Heart left ventricle (tissue), 16 donors: ENCODE data around the gene PIK3C2A. TPM values are rescaled to one million over a fixed set of nuclear protein-coding genes. Genes with fewer than 3 reads are reported as not detected.
A peak's percentile ranks its signal among the peaks of the same experiment; 100 is the strongest.

ENCODE experiments used
- ATAC-seq, 4 donors: fragments of 200-7000 bp; cut with Tn5 transposase; one replicate each; pipeline ENCODE4 v1.9.1; 2020 to 2022; ENCODE audit warnings: moderate library complexity in 4 of 4, mild to moderate bottlenecking in 3 of 4, moderate number of reproducible peaks in 1 of 4
- DNase-seq, 5 donors: peaks; one replicate each; pipeline ENCODE4 v3.0.0-alpha.2; 2020
- H3K27ac ChIP-seq, 12 donors: fragments of 200-600 bp; sonication (generic) in 4 of 12; one replicate each; pipeline versions ENCODE4 v1.5.0 to v1.8.0; 2016 to 2022; ENCODE audit warnings: mild to moderate bottlenecking in 2 of 12
- H3K27me3 ChIP-seq, 9 donors: fragments of 200-600 bp; sonication (generic) in 2 of 9; one replicate each; pipeline versions ENCODE4 v1.5.1 to v1.8.0; 2016 to 2022; ENCODE audit warnings: mild to moderate bottlenecking in 3 of 9
- H3K36me3 ChIP-seq, 9 donors: fragments of 200-600 bp; sonication (generic) in 2 of 9; one replicate each; pipeline versions ENCODE4 v1.5.0 to v1.8.0; 2018 to 2022; ENCODE audit warnings: mild to moderate bottlenecking in 2 of 9
- H3K4me1 ChIP-seq, 12 donors: fragments of 200-600 bp; sonication (generic) in 4 of 12; one replicate each; pipeline versions ENCODE4 v1.5.0 to v1.8.0; 2016 to 2022; ENCODE audit warnings: mild to moderate bottlenecking in 3 of 12
- H3K4me3 ChIP-seq, 12 donors: fragments of 200-600 bp; sonication (generic) in 4 of 12; one replicate each; pipeline versions ENCODE4 v1.5.0 to v1.8.0; 2017 to 2022; ENCODE audit warnings: mild to moderate bottlenecking in 9 of 12, moderate library complexity in 4 of 12
- H3K9me3 ChIP-seq, 12 donors: fragments of 200-600 bp; sonication (generic) in 4 of 12; one replicate each; pipeline versions ENCODE4 v1.5.0 to v1.8.0; 2016 to 2022; ENCODE audit warnings: mild to moderate bottlenecking in 1 of 12
- POLR2A ChIP-seq, 2 donors: fragments of 450-650 bp; IDR thresholded peaks; one replicate each; pipeline ENCODE4 v1.6.1; 2017; ENCODE audit warnings: antibody characterized with exemption in 2 of 2, mild to moderate bottlenecking in 2 of 2, moderate library complexity in 2 of 2
- WGBS, 4 donors: extraction: QIAGEN DNeasy Blood & Tissue Kit in 2 of 4; methylation state at CpG; one replicate each; pipeline versions ENCODE4 v1.1.5 to v1.1.7; 2013 to 2018; 5-methylcytosine and 5-hydroxymethylcytosine counted together
- intact Hi-C, 10 donors: fragments of 100-400 bp; cut with DNase I; formaldehyde crosslinking; loops; one replicate each; pipeline versions ENCODE4 v1.11.1 to v1.14.2; 2022
- polyA plus RNA-seq, 2 donors: library from polyadenylated mRNA; stranded (reverse); fragments of 200-250 nt; gene quantifications; one replicate each; pipeline ENCODE4 v1.2.3, GENCODE V29; 2013
- total RNA-seq, 9 donors: library from RNA; depleted of rRNA in 2 of 9; stranded (reverse); fragments of >200 nt in 2 of 9; fragmentation: NEBNext Ultra II Directional in 3 of 9; extraction: Animal tissue kit (Norgen Biotek cat#: 25700) in 3 of 9; gene quantifications; one replicate each; pipeline versions ENCODE4 v1.1.0 to v1.2.4, GENCODE V29; 2016 to 2023
- TF ChIP-seq, protein P1 (sequence below), 12 donors: fragments of 200-600 bp; sonication (generic) in 4 of 12; IDR thresholded peaks; one replicate each; pipeline versions ENCODE4 v1.5.0 to v1.8.0; 2018 to 2022; ENCODE audit warnings: antibody characterized with exemption in 12 of 12, mild to moderate bottlenecking in 5 of 12
- donor health status: ischemic (EF 13 %, LVEDD 7.1; RV severe dilation, severe dysfunction).
- donor health status: healthy with polysubstance abuse.
- donor health status: DM: no; HTN: yes; CAD: no.
- donor health status: DM: no; HTN: no; CAD: no.
- donor health status: ischemic (EF 25% LVEDD 6.9; RV normal size, moderate dysfunction).
- donor health status: ischemic (EF 25% LVEDD 5.7; RV mildly dilated, moderate dysfunction).
- donor health status: healthy.
- donor health status: DM: yes; HTN: yes; CAD: no.
- donor health status: ischemic (EF 35%, LVEDD 5.7; RV mildly dilated, moderate dysfunction).
- donor health status: nonischemic (EF 11% LVEDD 7.7; RV severe dilation, severe dysfunction).
- donor health status: DM: yes; HTN: yes; CAD: no.
- donor health status: PGD.
- donor health status: ischemic (EF 29% LVEDD 5.4; RV normal size, mild dysfunction).
- donor health status: nonischemic (EF 23%, LVEDD 6.1; RV moderate dilation, normal function).

PIK3C2A gene
- total and polyA plus RNA-seq, 11 donors: 9.8 to 52.2 (median 34.6) TPM

DNA sequence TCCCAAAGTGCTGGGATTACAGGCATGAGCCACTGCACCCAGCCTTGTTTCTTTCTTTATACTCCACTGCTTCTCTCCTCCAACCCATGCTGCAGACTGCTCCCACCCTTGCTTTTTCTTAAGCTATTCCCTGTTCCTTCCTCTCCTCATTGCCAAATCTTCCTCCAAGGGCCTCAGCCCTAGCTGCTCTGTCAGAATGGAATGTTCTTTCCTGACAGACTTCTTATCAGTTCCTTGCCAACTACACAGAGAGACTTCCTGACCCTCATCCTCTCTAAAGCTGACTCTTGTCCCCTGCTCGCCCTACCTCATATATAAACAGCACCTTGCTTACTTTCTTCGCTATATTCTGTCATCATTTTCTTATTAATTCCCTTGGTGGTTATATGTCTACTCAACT lies 16.9 kb upstream of the PIK3C2A start:
- Histone ChIP-seq H3K27me3 (no peaks in the 10 kb centered on the region), H3K36me3 (no peaks in the 10 kb centered on the region), H3K9me3 (no peaks in the 10 kb centered on the region), H3K4me1 (peaks cover 0 to 9% (median 0%) of the 10 kb centered on the region in 12 donors), H3K4me3 (peak overlapping the region in 1 of 12 donors; percentile 6), H3K27ac (peak overlapping the region in 5 of 12 donors; percentile 9 to 63 (median 38))
- intact Hi-C loops: loop anchor here in 1 of 10 donors (5.0 kb wide), 1 partner anchor 278 kb away; no protein-coding TSS in a partner anchor
- peak; percentile 56 to 79 (median 70) for ATAC-seq
- WGBS, 4 donors: 48 to 67% (median 63%) methylated on average over 2 of the region's 2 CpGs
- DNase-seq: no peak
- TF ChIP-seq, protein P1, sequence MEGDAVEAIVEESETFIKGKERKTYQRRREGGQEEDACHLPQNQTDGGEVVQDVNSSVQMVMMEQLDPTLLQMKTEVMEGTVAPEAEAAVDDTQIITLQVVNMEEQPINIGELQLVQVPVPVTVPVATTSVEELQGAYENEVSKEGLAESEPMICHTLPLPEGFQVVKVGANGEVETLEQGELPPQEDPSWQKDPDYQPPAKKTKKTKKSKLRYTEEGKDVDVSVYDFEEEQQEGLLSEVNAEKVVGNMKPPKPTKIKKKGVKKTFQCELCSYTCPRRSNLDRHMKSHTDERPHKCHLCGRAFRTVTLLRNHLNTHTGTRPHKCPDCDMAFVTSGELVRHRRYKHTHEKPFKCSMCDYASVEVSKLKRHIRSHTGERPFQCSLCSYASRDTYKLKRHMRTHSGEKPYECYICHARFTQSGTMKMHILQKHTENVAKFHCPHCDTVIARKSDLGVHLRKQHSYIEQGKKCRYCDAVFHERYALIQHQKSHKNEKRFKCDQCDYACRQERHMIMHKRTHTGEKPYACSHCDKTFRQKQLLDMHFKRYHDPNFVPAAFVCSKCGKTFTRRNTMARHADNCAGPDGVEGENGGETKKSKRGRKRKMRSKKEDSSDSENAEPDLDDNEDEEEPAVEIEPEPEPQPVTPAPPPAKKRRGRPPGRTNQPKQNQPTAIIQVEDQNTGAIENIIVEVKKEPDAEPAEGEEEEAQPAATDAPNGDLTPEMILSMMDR (IDR thresholded peaks at IDR 0.05): no peak
- TF ChIP-seq POLR2A (IDR thresholded peaks at IDR 0.05): no peak

DNA sequence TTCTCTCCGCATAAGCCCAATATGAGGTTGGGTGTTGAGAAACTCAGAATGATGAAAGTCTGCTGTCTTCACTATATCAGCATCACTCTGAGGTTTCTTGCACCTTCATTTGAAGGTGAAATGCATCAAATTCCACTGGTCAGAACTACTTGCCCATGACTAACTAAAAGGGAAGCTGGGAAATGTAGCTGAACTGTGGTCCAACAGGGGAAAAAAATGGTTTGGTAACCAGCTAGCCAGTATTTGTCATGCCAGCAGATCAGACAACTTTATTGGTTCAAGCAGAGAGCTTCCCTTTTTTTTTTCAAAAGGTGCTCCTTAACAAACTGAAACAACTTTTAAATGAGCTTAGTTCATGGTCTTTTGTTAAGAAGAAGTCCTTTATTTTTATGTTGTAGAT lies 14.2 kb upstream of the PIK3C2A start:
- ATAC-seq: no peak
- no peak for DNase-seq
- Histone ChIP-seq H3K36me3 (no peaks in the 10 kb centered on the region), H3K4me3 (no peak overlapping the region), H3K9me3 (no peaks in the 10 kb centered on the region), H3K27ac (no peak overlapping the region), H3K27me3 (no peaks in the 10 kb centered on the region), H3K4me1 (peaks cover 0 to 9% (median 0%) of the 10 kb centered on the region in 12 donors)
- intact Hi-C loops: no loop called here
- no peak for TF ChIP-seq POLR2A (IDR thresholded peaks at IDR 0.05)
- TF ChIP-seq, protein P1 (IDR thresholded peaks at IDR 0.05): no peak
- 95 to 100% (median 97%) methylated on average over 1 of the region's 1 CpG for WGBS, 4 donors

DNA sequence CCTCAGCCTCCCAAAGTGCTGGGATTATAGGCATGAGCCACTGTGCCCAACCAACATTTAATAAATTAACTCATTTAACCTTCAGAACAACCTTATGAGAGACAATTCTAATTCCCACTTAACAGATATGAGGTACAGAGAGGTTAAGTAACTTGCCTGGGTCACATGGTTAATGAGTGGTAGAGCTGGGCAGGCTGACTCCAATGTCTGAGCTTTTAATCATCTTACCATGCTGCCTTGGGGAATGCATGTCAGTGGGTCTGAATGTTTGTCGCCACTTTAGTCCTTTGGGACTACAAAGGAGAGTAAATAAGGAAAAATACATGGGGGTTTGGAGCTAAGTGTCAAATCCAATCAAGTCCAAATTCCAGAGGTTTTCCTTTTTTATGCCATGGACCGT lies 11.2 kb upstream of the PIK3C2A start:
- Histone ChIP-seq H3K4me3 (no peak overlapping the region), H3K4me1 (no peaks in the 10 kb centered on the region), H3K27me3 (no peaks in the 10 kb centered on the region), H3K27ac (no peak overlapping the region), H3K9me3 (peaks cover 0 to 6% (median 0%) of the 10 kb centered on the region in 12 donors), H3K36me3 (no peaks in the 10 kb centered on the region)
- intact Hi-C loops: no loop called here
- TF ChIP-seq, protein P1 (IDR thresholded peaks at IDR 0.05): no peak
- no peak for TF ChIP-seq POLR2A (IDR thresholded peaks at IDR 0.05)
- DNase-seq (no peak), ATAC-seq (no peak)
- 78 to 88% (median 87%) methylated on average over 2 of the region's 2 CpGs for WGBS, 4 donors

DNA sequence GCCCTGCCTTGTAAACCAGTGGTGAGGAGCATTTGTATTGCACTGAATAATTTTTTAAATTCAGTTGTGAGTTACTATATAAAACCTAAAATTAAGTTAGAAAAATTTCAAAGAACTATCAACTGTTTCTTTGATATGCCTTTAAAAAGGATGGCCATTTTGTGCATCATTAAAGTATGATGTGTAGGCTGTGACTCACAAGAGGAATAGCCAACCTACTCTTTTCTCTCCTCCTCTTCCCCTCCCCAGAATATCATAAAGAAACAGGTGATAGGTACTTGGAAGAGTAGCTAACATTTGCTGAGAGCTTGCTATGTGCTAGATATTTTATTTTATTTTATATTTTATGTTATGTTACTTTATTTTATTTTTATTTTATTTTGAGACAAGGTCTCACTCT lies 10.6 kb upstream of the PIK3C2A start:
- Histone ChIP-seq H3K27me3 (no peaks in the 10 kb centered on the region), H3K4me1 (no peaks in the 10 kb centered on the region), H3K27ac (no peak overlapping the region), H3K4me3 (no peak overlapping the region), H3K9me3 (peaks cover 0 to 8% (median 0%) of the 10 kb centered on the region in 12 donors), H3K36me3 (no peaks in the 10 kb centered on the region)
- DNase-seq (no peak), ATAC-seq (no peak)
- TF ChIP-seq, protein P1 (IDR thresholded peaks at IDR 0.05): no peak
- intact Hi-C loops: no loop called here
